NCI-H1105 (cell line): Measurements from ENCODE around the gene OOSP1.
"Not testable (repeated sequence)": the region's sequence is repeated elsewhere in the genome, so short reads cannot be mapped to it uniquely, and the experiment has no call there.

Experiments used
- DNase-seq: peaks from one replicate; lab custom pipeline; 2025; lab: John Stamatoyannopoulos, UW

OOSP1 gene, protein sequence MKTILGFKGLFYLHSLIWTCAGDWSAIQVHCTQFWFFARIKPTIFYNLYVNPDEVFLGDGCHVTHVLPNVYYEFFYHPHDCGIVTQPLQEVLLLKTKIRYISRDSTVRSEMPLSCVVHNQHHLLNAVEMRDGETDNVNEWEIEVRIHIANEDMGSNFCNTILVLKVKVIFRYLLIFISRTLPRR

DNA sequence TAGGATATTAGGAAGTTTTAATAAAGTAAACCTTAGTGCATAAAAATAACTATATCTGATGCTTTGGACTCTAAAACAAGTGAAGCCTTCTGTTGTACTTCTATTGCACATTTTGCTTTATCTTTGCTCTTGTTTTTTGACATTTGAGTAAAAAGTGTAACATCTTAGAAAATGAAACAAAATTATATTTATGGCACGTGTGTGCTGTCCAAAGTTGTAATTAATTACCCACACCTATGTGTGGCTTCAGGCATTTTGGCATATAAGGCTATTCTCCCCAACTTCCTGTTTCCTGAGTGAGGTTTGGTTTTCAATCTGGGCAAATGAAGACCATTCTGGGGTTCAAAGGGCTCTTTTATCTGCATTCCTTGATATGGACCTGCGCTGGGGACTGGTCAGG, at the start of gene OOSP1:
Gene OOSP1 (plus strand): TSS at position 301 of the 400 bp plus-strand sequence. CDS start 23 bp downstream, at position 324.
- no peak for DNase-seq

- DNase-seq = no peak
Observed at GRCh38 chr11:59891781-59892181, 46.5 kb upstream of the OOSP1 start.

- no peak for DNase-seq
Observed at GRCh38 chr11:59894616-59895015, 43.6 kb upstream of the OOSP1 start.

DNA sequence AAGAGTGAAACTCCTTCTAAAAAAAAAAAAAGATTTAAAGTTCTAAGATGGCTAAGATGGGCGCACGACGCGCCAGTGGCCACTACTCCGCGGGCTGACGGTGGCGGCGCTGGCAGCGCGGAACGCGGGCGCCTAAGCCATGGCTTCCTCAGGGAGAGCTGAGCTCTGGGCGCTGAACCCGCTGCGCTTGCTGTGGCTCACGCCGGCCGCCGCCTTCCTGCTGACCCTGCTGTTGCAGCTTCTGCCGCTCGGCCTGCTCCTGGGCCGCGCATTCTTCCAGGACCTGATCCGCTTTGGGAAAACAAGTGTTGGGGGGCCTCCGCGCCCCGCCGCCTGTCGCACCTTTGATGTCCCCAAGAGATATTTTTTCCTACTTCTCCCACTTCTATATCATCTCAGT, 40.2 kb upstream of the OOSP1 start:
- no peak for DNase-seq

DNA sequence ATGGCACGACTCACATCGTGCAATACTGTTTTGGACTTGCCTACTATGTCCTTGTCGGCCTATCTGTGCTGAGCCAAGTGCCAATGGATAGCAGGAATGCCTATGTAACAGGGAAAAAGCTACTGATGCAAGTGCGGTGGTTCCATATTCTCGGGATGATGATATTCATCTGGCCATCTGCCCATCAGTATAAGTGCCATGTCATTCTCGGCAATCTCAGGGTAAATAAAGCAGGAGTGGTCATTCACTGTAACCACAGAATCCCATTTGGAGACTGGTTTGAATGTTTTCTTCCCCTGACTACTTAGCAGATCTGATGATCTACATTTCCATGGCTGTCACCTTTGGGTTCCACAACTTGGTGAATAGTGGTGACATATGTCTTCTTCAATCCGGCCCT, 39.6 kb upstream of the OOSP1 start:
- DNase-seq = no peak

DNA sequence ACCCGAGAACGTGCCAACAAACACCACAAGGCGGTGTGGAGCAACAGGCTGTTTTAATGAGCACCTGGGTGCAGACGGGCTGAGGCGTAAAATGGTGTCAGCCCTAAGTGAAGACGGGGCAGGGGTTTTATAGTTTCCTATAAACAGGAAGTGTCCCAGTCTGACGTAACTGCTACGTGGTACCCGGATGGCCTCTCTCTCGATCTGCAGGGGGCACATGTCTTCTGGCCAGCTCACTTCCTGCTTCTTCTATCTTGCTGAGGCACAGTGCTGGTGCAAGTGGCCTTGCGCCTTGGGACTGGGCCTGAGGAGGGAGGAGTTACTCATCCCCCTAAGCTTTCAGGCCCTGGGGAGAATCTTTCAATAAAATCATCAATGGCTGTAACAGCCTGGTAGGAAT, 38.7 kb upstream of the OOSP1 start:
- no peak for DNase-seq

GRCh38 chr11:59900366-59901126, 37.7 kb upstream of the OOSP1 start:
- DNase-seq = no peak

- no peak for DNase-seq
Observed at GRCh38 chr11:59901306-59901705, 36.9 kb upstream of the OOSP1 start.

DNA sequence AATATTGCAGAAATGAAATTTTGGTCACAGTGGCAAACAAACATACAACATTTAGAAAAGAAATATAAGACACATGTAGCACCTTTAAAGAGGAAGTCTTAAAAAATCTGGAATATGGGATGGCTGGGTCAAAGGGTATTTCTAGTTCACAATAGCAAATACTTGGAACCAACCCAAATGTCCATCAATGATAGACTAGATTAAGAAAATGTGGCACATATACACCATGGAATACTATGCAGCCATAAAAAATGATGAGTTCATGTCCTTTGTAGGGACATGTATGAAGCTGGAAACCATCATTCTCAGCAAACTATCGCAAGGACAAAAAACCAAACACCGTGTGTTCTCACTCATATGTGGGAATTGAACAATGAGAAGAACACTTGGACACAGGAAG, 34.7 kb upstream of the OOSP1 start:
- not testable (repeated sequence) for DNase-seq

DNA sequence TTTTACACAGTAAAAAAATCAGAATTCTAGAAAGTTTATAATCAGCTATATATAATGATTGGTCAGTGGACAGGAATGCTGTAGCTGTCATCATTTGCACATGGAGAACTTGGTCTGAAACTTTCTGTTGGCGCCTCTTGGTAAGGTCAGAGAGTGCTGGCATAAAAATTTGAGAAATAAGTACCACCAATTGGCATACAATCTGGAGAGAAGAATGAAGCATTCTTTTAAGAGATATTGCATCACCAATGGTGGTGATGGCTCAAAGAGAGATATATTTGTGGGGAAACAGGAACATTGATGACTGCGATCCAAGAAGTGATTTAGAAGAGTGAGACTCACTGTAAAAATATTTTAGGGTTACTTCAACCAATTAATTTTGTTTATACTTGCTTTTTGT, 19.8 kb upstream of the OOSP1 start:
- no peak for DNase-seq

DNA sequence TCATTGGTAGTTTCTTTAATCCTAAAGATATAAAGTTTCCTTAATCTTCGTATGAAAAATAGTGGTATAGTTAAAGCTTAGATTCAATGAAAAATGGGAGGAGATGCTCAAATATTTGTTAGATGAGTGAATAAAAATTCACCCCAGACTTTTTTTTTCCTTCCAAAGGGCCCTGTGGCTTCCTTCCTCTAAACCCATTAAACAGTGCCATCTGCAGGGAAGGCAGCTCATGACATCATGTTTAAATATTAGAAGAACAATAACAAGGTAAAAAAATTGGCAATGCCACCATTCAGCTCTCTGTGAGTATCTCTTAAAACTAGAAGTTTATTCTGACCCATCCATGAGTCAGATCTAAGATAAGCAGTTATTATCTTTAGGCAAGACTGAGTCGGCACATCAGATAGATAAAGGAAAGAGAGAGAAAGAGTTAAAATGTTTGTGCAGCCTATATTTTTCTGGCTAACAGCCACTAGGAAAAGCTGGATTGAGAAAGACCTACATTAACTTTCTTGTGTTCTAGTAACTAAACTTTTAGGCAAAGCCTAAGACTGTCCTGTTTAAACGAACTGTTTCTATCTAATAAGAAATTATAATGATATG, 19.1 kb upstream of the OOSP1 start:
- no peak for DNase-seq

GRCh38 chr11:59923813-59924212, 14.4 kb upstream of the OOSP1 start:
- DNase-seq = no peak

DNA sequence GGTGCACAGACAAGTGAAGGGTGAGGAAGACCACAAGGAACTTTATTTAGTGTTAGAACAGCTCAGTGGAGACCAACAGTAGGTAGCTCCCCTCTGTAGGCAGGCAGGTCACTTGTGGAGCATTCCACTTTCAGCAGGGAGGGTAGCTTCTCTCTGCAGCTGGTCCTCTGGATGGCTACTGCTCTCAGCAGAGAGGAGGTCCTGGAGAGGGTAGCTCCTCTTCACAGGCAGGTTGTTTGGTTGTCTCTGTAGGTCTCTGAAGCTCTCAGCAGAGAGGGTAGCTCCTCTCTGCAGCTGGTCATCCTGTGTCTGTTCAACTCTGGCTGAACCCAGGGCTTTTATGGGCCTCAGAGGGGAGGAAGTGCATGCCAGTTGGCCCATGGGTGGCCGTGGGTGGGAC, 6.5 kb upstream of the OOSP1 start:
- no peak for DNase-seq

- no peak for DNase-seq
Observed at GRCh38 chr11:59938718-59939117, 486 bp downstream of the OOSP1 start.

DNA sequence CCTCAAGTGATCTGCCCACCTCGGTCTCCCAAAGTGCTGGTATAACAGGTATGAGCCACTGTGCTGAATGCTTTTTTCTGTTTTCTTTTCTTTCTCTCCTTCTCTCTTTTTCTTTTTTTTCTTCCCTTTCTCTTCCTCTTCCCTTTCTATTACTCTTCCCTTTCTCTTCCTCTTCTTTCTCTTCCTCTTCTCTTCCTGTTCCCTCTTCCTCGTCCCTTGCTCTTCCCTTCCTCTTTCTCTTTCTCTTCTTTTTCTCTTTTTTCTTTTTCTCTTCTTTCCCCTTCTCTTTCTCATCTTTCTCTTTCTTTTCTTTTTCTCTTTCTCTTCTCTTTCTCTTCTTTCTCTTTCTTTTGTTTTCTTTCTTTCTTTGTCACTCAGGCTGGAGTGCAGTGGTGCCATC, 1.2 kb downstream of the OOSP1 start:
- DNase-seq = no peak

DNA sequence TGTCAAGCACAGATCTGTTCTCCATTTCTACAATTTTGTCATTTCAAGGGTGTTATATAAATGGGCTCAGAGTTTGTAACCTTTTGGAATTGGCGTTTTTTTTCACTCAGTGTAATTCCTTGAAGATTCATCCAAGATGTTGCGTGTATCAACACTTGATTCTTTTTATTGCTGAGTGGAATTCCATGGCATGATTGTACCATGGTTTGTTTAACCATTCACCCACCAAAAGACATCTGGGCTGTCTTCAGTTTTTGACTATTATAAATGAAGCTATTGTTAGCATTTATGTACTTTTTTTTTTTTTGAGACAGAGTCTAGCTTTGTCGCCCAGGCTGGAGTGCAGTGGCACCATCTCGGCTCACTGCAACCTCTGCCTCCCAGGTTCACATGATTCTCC, 2.9 kb downstream of the OOSP1 start:
- no peak for DNase-seq

DNA sequence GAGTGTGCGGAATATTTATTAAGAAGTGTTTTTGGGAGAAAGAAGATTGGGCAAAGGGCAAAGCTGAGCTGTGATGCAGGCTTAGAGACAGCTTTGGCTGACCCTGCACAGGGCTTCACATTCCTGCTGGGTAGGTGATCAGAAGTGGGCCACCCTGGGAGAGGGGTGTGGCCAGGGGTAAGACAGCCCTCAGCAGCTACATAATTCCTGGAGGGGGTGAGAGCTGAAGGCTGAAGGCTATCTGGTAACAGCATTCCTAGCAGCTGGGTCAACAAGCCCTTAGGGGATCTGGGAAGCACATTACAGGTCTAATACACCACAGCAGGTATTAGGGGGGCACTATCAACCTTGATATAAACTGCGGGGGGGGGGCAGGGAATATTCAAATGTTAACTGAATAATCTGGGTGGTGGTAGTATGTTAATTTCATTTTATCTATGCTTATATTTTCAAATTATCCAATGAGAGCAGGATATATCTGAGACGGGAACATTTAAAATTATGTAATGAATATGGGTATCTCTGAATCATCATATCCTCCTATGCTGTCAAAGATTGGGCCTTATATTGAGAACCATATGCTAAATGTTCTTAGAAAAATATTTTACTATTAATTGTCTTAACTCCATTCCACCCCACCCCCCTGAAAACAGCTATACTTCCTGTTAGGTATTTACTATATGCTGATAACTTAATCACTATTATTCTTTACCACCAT, 5.9 kb downstream of the OOSP1 start:
- no peak for DNase-seq

DNA sequence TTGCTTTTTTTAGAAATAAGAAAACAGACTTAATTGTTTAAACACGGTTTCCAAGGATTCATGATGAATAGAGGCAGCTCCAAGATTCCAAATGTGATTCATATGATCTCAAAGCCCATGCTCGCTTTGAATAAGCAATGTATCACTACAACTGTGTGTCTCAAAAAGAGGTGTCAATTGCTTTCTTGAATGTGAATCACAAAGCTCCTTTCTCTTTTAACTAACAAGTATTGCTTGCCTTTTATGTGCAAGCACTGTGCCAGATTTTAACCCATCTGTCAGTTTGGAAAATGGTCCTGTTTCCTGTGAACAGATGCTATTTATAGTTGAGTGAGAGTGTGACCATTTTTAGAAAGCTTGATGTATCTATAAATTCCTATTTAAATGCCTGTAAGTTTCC, 6.5 kb downstream of the OOSP1 start:
- DNase-seq = no peak

DNA sequence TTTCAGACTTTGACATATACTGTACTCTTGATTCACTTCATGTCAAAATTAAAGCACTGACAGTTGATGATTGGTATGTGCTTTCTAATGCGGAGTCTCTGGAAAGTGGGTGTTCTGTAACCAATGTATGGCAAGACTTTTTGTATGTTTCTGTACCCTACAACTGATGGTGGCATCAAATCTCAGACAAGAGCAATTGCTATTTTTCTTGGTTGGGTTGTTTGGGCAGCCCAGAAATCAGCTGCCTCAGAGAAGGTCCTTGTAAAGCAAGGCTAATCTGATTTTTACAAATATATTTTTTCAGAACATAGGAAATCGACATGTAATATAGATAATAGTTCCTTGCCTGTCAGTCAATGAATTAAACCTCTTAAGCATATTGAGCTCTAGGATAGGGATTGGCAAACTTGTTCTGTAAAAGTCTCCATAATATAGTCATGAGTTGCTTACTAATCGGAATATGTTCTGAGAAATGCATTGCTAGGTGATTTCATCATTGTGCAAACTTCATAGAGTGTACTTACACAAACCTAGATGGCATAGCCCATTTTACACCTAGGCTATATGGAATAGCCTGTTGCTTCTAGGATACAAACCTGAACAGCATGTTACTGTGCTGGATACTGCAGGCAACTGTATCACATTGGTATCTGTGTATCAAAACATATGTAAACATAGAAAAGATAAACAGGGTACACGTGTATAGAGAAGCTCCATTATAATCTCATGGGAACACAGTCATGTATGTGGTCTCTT, 15.4 kb downstream of the OOSP1 start:
- DNase-seq = no peak

GRCh38 chr11:59954219-59954847, 16.1 kb downstream of the OOSP1 start:
- DNase-seq = no peak

DNA sequence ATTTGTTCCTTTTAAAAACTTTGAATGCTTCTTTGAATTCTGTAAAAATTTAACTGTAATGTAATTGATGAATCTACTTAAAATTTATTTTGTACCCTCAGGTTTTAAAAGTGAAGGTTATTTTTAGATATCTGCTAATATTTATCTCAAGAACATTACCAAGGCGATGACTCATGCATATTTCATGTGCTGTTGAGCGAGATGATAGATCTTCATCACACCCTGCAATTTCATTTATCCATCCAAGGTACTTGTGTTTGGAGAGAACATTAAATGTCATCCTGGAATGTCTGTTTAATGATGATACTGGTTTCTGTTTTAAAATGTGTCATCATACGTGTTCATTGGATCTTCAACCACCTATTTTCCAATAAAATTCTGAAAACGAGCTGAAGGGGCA, 18.9 kb downstream of the OOSP1 start:
- DNase-seq = no peak
